Caco-2 (cell line): ENCODE measurements around the gene SS18L1. TPM values are rescaled to one million over a fixed set of nuclear protein-coding genes. Genes with fewer than 3 reads are reported as not detected.

ENCODE experiments used
- BruUV-seq: library from RNA; stranded (reverse); fragments of 400-500 nt; replicated peaks from 2 replicates; lab custom pipeline; 2021; lab: Mats Ljungman, UMichigan
- CTCF ChIA-PET: fragments of 300-600 bp; sonication (Branson Sonifier 250); formaldehyde crosslinking; loops from one replicate; lab custom pipeline; 2022; ENCODE audit warnings: antibody characterized with exemption; lab: Charles Lee
- POLR2A ChIA-PET: fragments of 300-600 bp; sonication (Branson Sonifier 250); formaldehyde crosslinking; loops from one replicate; lab custom pipeline; 2022; ENCODE audit warnings: antibody characterized with exemption; lab: Charles Lee
- DNase-seq, 2 experiments: peaks; one replicate each; pipeline versions ENCODE4 v3.0.0 to v3.0.0-alpha.2; 2020 to 2022
- H3K27me3 ChIP-seq: replicated peaks from 2 replicates; pipeline ENCODE4 v1.6.0; 2011; ENCODE audit warnings: low read length; ENCODE audit not compliant: control insufficient read depth, insufficient read depth
- H3K36me3 ChIP-seq: 2 replicates; pipeline ENCODE4 v1.5.1; 2011; ENCODE audit warnings: low read length; ENCODE audit not compliant: control insufficient read depth, insufficient read depth
- H3K4me1 ChIP-seq: fragments of 250-450 bp; sonication (Bioruptor Pico); 2 replicates; pipeline ENCODE4 v1.5.1; 2020; ENCODE audit warnings: mild to moderate bottlenecking
- H3K4me3 ChIP-seq: 2 replicates; pipeline ENCODE4 v1.5.1; 2011; ENCODE audit warnings: low read depth, mild to moderate bottlenecking, control low read depth, low read length
- H3K9me3 ChIP-seq: fragments of 250-450 bp; sonication (Bioruptor Pico); 2 replicates; pipeline ENCODE4 v1.5.1; 2020; ENCODE audit warnings: mild to moderate bottlenecking, moderate library complexity
- H3K27ac Mint-ChIP-seq: one replicate; pipeline ENCODE4 v1.8.0; 2022; ENCODE audit warnings: mixed read lengths; ENCODE audit not compliant: unreplicated experiment
- H3K27me3 Mint-ChIP-seq: one replicate; pipeline ENCODE4 v1.8.0; 2022; ENCODE audit warnings: mixed read lengths; ENCODE audit not compliant: insufficient read depth, unreplicated experiment
- H3K36me3 Mint-ChIP-seq: one replicate; pipeline ENCODE4 v1.8.0; 2022; ENCODE audit warnings: mild to moderate bottlenecking, mixed read lengths; ENCODE audit not compliant: insufficient read depth, unreplicated experiment
- H3K4me1 Mint-ChIP-seq: one replicate; pipeline ENCODE4 v1.8.0; 2022; ENCODE audit warnings: low read depth, mixed read lengths; ENCODE audit not compliant: unreplicated experiment
- H3K4me3 Mint-ChIP-seq: one replicate; pipeline ENCODE4 v1.8.0; 2022; ENCODE audit warnings: mild to moderate bottlenecking, moderate library complexity, mixed read lengths; ENCODE audit not compliant: unreplicated experiment
- H3K9me3 Mint-ChIP-seq: one replicate; pipeline ENCODE4 v1.8.0; 2022; ENCODE audit warnings: mixed read lengths; ENCODE audit not compliant: unreplicated experiment
- CTCF ChIP-seq, 2 experiments: fragments of 200-600 bp in 1 of 2; IDR thresholded peaks; 1 replicate in 1 of 2; 2 replicates in 1 of 2; pipeline versions ENCODE4 v1.5.1 to v1.8.0; 2011 to 2022; ENCODE audit warnings: antibody characterized with exemption in 1 of 2, control low read depth in 1 of 2, inconsistent platforms in 1 of 2, low read depth in 1 of 2, low read length in 1 of 2, mild to moderate bottlenecking in 1 of 2, moderate library complexity in 1 of 2; ENCODE audit not compliant: insufficient read depth in 1 of 2, severe bottlenecking in 1 of 2, unreplicated experiment in 1 of 2
- intact Hi-C: fragments of 100-400 bp; cut with micrococcal nuclease; formaldehyde crosslinking; loops from one replicate; pipeline ENCODE4 v1.10.0; 2022; ENCODE audit not compliant: unreplicated experiment
- total RNA-seq: library from RNA; stranded (reverse); gene quantifications from 2 replicates; pipeline ENCODE4 v1.2.3, GENCODE V29; 2022

SS18L1 gene
- total RNA-seq, 1 experiment from 2014 or later: 46.4 TPM

DNA sequence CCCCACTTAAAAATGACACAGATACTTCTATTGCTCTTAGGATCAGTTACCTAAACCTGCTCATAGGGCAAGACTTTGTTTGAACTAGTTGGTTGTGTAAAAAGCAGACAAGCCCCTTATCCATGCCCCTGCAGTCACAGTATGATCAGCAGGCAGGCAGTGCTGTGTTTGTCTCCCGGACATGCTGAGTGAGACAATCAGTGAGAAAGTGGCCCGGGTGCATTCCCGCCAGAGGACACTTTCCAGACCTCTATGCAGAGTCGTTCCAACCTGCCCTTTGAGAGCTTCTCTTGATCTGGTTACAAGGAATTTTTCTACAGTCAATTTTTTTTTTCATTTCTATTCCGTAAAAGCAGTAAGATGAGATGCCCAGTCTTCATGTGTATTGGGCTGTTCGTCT lies 15.1 kb upstream of the SS18L1 start:
- DNase-seq: no peak
- Histone ChIP-seq H3K9me3 (no peaks in the 10 kb centered on the region), H3K36me3 (peaks cover 40% of the 10 kb centered on the region), H3K4me3 (no peak overlapping the region), H3K27me3 (no peaks in the 10 kb centered on the region), H3K4me1 (peaks cover 8% of the 10 kb centered on the region)
- ChIA-PET POLR2A (no interaction called here), CTCF (interaction anchor here (1.2 kb wide), 1 partner anchor 13 kb away, joined by 3 read pairs; no protein-coding TSS in a partner anchor)
- Mint-ChIP-seq H3K36me3 (peaks cover 93% of the 10 kb centered on the region), H3K27me3 (no peaks in the 10 kb centered on the region), H3K4me3 (no peak overlapping the region), H3K4me1 (peaks cover 11% of the 10 kb centered on the region), H3K9me3 (no peaks in the 10 kb centered on the region), H3K27ac (no peak overlapping the region)
- BruUV-seq: no TSS peak
- intact Hi-C loops: no loop called here
- no peak for TF ChIP-seq CTCF (IDR thresholded peaks at IDR 0.05; ENCODE audit: insufficient read depth in 1 of 2, low read depth in 1 of 2, low read length in 1 of 2, severe bottlenecking in 1 of 2, unreplicated experiment in 1 of 2)

DNA sequence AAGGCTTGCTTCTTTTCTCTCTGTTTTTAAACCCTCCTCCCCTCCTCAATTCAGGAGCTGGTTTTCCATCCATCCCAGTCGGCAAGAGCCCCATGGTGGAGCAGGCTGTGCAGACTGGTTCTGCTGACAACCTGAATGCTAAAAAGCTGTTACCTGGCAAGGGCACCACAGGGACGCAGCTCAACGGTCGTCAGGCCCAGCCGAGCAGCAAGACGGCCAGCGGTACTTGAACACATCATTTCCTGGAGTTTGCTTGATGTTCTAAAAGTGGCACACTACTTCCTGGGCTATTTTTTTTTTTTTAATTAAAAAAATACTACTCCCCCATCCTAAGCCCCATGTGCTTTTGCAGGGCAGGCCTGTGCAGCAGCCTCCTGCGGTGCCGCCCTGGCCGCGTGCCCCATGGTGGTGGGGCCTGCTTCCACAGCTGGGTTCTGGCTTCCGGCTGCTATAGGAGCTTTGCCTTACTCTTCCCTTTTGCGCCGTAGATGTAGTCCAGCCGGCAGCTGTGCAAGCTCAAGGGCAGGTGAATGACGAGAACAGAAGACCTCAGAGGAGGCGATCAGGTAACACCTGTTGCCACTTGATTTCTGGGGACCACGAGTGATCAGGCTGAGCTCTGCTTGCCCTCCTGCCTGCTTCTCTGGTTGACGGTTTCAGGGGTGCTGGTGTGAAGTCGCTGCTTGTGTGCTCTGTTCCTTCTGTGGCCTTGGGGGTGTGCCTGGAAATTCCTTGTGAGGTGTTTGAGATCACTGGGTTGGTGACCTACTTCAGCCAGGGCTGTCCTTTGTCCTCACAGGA lies 13.6 kb upstream of the SS18L1 start:
- H3K9me3 ChIP-seq: no peaks in the 10 kb centered on the region
- peaks cover 35% of the 10 kb centered on the region for H3K36me3 ChIP-seq
- no peak for DNase-seq
- no peaks in the 10 kb centered on the region for H3K4me1 Mint-ChIP-seq
- H3K36me3 Mint-ChIP-seq: peaks cover 96% of the 10 kb centered on the region
- H3K9me3 Mint-ChIP-seq: no peaks in the 10 kb centered on the region
- H3K27me3 ChIP-seq: no peaks in the 10 kb centered on the region
- H3K4me3 ChIP-seq: no peak overlapping the region
- H3K4me1 ChIP-seq: no peaks in the 10 kb centered on the region
- intact Hi-C loops: no loop called here
- no peak for TF ChIP-seq CTCF (IDR thresholded peaks at IDR 0.05; ENCODE audit: insufficient read depth in 1 of 2, low read depth in 1 of 2, low read length in 1 of 2, severe bottlenecking in 1 of 2, unreplicated experiment in 1 of 2)
- CTCF ChIA-PET: interaction anchor here (1.2 kb wide), 1 partner anchor 12 kb away, joined by 3 read pairs; no protein-coding TSS in a partner anchor
- POLR2A ChIA-PET: interaction anchor here (0.5 kb wide), 1 partner anchor 172 kb away, joined by 6 read pairs; no protein-coding TSS in a partner anchor
- no peak overlapping the region for H3K27ac Mint-ChIP-seq
- no peaks in the 10 kb centered on the region for H3K27me3 Mint-ChIP-seq
- H3K4me3 Mint-ChIP-seq: no peak overlapping the region
- BruUV-seq: no TSS peak

DNA sequence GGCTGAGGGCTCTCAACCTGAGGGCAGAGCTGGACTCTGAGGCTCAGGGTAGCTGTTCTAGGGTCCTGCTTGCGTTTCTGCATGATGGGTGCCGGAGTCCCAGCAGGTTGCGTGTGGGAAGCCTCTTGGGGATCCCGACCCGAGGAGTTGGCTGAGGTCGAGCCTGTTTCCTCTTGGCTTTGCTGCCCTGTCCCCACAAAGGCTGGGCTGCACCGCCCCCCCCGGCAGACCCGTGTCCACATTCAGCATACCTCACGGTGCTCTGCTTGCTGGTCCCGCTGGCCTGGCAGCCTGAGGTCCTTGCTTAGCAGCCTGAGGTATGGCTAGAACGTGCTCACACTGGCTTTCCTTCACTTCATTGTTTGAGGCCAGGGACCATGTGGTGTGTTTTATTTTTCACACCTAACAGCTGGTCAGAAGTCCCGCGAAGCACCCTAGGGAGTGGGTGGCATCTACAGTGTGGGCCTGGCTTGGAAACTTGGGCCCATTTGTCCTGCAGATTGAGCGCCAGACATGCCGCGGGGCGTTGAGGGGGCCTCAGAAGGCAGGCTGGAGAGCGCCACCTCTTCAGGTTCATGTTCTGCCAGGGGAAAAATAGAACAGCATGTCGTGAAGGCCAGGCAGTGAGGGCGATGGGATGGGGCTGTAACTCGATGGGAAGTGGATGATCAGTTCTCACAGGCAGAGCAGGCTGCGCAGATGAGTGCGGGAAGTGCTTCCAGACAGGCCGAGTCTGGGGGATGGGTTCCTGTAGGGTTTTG lies 11.8 kb upstream of the SS18L1 start:
- H3K27me3 Mint-ChIP-seq: no peaks in the 10 kb centered on the region
- Histone ChIP-seq H3K36me3 (peaks cover 25% of the 10 kb centered on the region), H3K9me3 (no peaks in the 10 kb centered on the region), H3K4me1 (no peaks in the 10 kb centered on the region), H3K4me3 (no peak overlapping the region), H3K27me3 (no peaks in the 10 kb centered on the region)
- no peak overlapping the region for H3K27ac Mint-ChIP-seq
- H3K4me1 Mint-ChIP-seq: no peaks in the 10 kb centered on the region
- H3K9me3 Mint-ChIP-seq: no peaks in the 10 kb centered on the region
- peaks cover 94% of the 10 kb centered on the region for H3K36me3 Mint-ChIP-seq
- H3K4me3 Mint-ChIP-seq: no peak overlapping the region
- ChIA-PET CTCF (no interaction called here), POLR2A (interaction anchor here (1.0 kb wide), 1 partner anchor 10 kb away, joined by 3 read pairs; no protein-coding TSS in a partner anchor)
- no peak for DNase-seq
- BruUV-seq: no TSS peak
- intact Hi-C loops: no loop called here
- TF ChIP-seq CTCF (IDR thresholded peaks at IDR 0.05; ENCODE audit: insufficient read depth in 1 of 2, low read depth in 1 of 2, low read length in 1 of 2, severe bottlenecking in 1 of 2, unreplicated experiment in 1 of 2): no peak
